Activated T-helper 1 cell treated with anti-CD3 and anti-CD28 coated beads, Interleukin-12 subunit alpha, Interleukin-12 subunit beta, Interleukin-2, Interleukin-4 antibody, amounts not matched to agents 30 ng/mL and 10 ng/mL and 1 ng/mL, durations not matched to agents 14 hours and 24 hours and 36 hours (primary cell): ENCODE measurements around the gene APBA3. TPM values are rescaled to one million over a fixed set of nuclear protein-coding genes. Genes with fewer than 3 reads are reported as not detected.

Experiments used
- DNase-seq: peaks from one replicate; pipeline ENCODE4 v3.0.0; 2021; ENCODE audit warnings: low spot score
- H3K27ac Mint-ChIP-seq: one replicate; pipeline ENCODE4 v1.8.0; 2021; ENCODE audit warnings: mild to moderate bottlenecking, mixed read lengths
- H3K27me3 Mint-ChIP-seq: one replicate; pipeline ENCODE4 v1.8.0; 2022; ENCODE audit warnings: mild to moderate bottlenecking, moderate library complexity, mixed read lengths; ENCODE audit not compliant: insufficient read depth
- H3K36me3 Mint-ChIP-seq: one replicate; pipeline ENCODE4 v1.8.0; 2021; ENCODE audit warnings: low read depth, mixed read lengths
- H3K4me1 Mint-ChIP-seq: one replicate; pipeline ENCODE4 v1.8.0; 2021; ENCODE audit warnings: low read depth, mixed read lengths
- H3K4me3 Mint-ChIP-seq: one replicate; pipeline ENCODE4 v1.8.0; 2021; ENCODE audit warnings: mild to moderate bottlenecking, moderate library complexity, mixed read lengths
- H3K9me3 Mint-ChIP-seq: one replicate; pipeline ENCODE4 v1.8.0; 2021; ENCODE audit warnings: mixed read lengths
- intact Hi-C: fragments of 100-400 bp; cut with micrococcal nuclease; formaldehyde crosslinking; loops from one replicate; pipeline ENCODE4 v1.15.1; 2024
- total RNA-seq: library from RNA; stranded (reverse); gene quantifications from 2 replicates; pipeline ENCODE4 v1.2.3, GENCODE V29; 2022

The APBA3 gene
- total RNA-seq, 1 donor from 2014 or later, result 48.9 TPM

GRCh38 chr19:3746371-3747056 lies 15.0 kb downstream of the APBA3 start:
- no peaks in the 10 kb centered on the region for H3K4me1 Mint-ChIP-seq
- H3K4me3 Mint-ChIP-seq, result no peak overlapping the region
- H3K9me3 Mint-ChIP-seq, result no peaks in the 10 kb centered on the region
- H3K27me3 Mint-ChIP-seq, result no peaks in the 10 kb centered on the region
- DNase-seq, result no peak
- H3K36me3 Mint-ChIP-seq, result peaks cover 11% of the 10 kb centered on the region
- intact Hi-C loops, result no loop called here
- no peak overlapping the region for H3K27ac Mint-ChIP-seq

GRCh38 chr19:3745363-3746045 lies 16.0 kb downstream of the APBA3 start:
- H3K27ac Mint-ChIP-seq, result no peak overlapping the region
- DNase-seq, result no peak
- no peaks in the 10 kb centered on the region for H3K9me3 Mint-ChIP-seq
- H3K36me3 Mint-ChIP-seq, result peaks cover 7% of the 10 kb centered on the region
- H3K4me1 Mint-ChIP-seq, result no peaks in the 10 kb centered on the region
- intact Hi-C loops, result no loop called here
- H3K27me3 Mint-ChIP-seq, result no peaks in the 10 kb centered on the region
- no peak overlapping the region for H3K4me3 Mint-ChIP-seq

- Mint-ChIP-seq H3K27ac (no peak overlapping the region), H3K27me3 (no peaks in the 10 kb centered on the region), H3K4me3 (no peak overlapping the region), H3K9me3 (no peaks in the 10 kb centered on the region), H3K36me3 (no peaks in the 10 kb centered on the region), H3K4me1 (no peaks in the 10 kb centered on the region)
- no peak for DNase-seq
- intact Hi-C loops, result no loop called here
These were observed 18.0 kb downstream of the APBA3 start for GRCh38 chr19:3743486-3743885.

- Mint-ChIP-seq H3K27me3 (no peaks in the 10 kb centered on the region), H3K9me3 (no peaks in the 10 kb centered on the region), H3K4me1 (no peaks in the 10 kb centered on the region), H3K36me3 (no peaks in the 10 kb centered on the region), H3K27ac (no peak overlapping the region), H3K4me3 (no peak overlapping the region)
- no peak for DNase-seq
- intact Hi-C loops, result no loop called here
These were observed 21.1 kb downstream of the APBA3 start for GRCh38 chr19:3740431-3740830.

- Mint-ChIP-seq H3K9me3 (no peaks in the 10 kb centered on the region), H3K27me3 (no peaks in the 10 kb centered on the region), H3K27ac (no peak overlapping the region), H3K4me3 (no peak overlapping the region), H3K4me1 (no peaks in the 10 kb centered on the region), H3K36me3 (no peaks in the 10 kb centered on the region)
- intact Hi-C loops, result no loop called here
- DNase-seq, result no peak
These were observed 22.8 kb downstream of the APBA3 start for GRCh38 chr19:3738477-3739220.

GRCh38 chr19:3737487-3738205 lies 23.8 kb downstream of the APBA3 start:
- Mint-ChIP-seq H3K4me1 (no peaks in the 10 kb centered on the region), H3K9me3 (no peaks in the 10 kb centered on the region), H3K27ac (no peak overlapping the region), H3K36me3 (no peaks in the 10 kb centered on the region), H3K4me3 (no peak overlapping the region), H3K27me3 (peaks cover 1% of the 10 kb centered on the region)
- no peak for DNase-seq
- intact Hi-C loops, result no loop called here

- Mint-ChIP-seq H3K9me3 (no peaks in the 10 kb centered on the region), H3K27me3 (peaks cover 1% of the 10 kb centered on the region), H3K36me3 (no peaks in the 10 kb centered on the region), H3K4me3 (no peak overlapping the region), H3K27ac (no peak overlapping the region), H3K4me1 (no peaks in the 10 kb centered on the region)
- intact Hi-C loops, result no loop called here
- DNase-seq, result no peak
These were observed 25.3 kb downstream of the APBA3 start for GRCh38 chr19:3736106-3736724.

GRCh38 chr19:3734310-3734600 lies 27.2 kb downstream of the APBA3 start:
- intact Hi-C loops, result no loop called here
- DNase-seq, result no peak
- H3K36me3 Mint-ChIP-seq, result no peaks in the 10 kb centered on the region
- H3K27ac Mint-ChIP-seq, result no peak overlapping the region
- H3K27me3 Mint-ChIP-seq, result peaks cover 1% of the 10 kb centered on the region
- no peaks in the 10 kb centered on the region for H3K4me1 Mint-ChIP-seq
- H3K4me3 Mint-ChIP-seq, result no peak overlapping the region
- no peaks in the 10 kb centered on the region for H3K9me3 Mint-ChIP-seq

GRCh38 chr19:3733549-3734309 lies 27.8 kb downstream of the APBA3 start:
- no peaks in the 10 kb centered on the region for H3K4me1 Mint-ChIP-seq
- no peaks in the 10 kb centered on the region for H3K36me3 Mint-ChIP-seq
- intact Hi-C loops, result no loop called here
- H3K27me3 Mint-ChIP-seq, result peaks cover 1% of the 10 kb centered on the region
- H3K9me3 Mint-ChIP-seq, result no peaks in the 10 kb centered on the region
- H3K27ac Mint-ChIP-seq, result no peak overlapping the region
- no peak for DNase-seq
- H3K4me3 Mint-ChIP-seq, result no peak overlapping the region

GRCh38 chr19:3732108-3732507 lies 29.4 kb downstream of the APBA3 start:
- Mint-ChIP-seq H3K27ac (no peak overlapping the region), H3K4me3 (no peak overlapping the region), H3K27me3 (peaks cover 1% of the 10 kb centered on the region), H3K4me1 (no peaks in the 10 kb centered on the region), H3K36me3 (no peaks in the 10 kb centered on the region), H3K9me3 (no peaks in the 10 kb centered on the region)
- no peak for DNase-seq
- intact Hi-C loops, result no loop called here

GRCh38 chr19:3730457-3730958 lies 31.0 kb downstream of the APBA3 start:
- intact Hi-C loops, result no loop called here
- Mint-ChIP-seq H3K4me3 (no peak overlapping the region), H3K9me3 (no peaks in the 10 kb centered on the region), H3K36me3 (no peaks in the 10 kb centered on the region), H3K27ac (no peak overlapping the region), H3K27me3 (peaks cover 1% of the 10 kb centered on the region), H3K4me1 (no peaks in the 10 kb centered on the region)
- DNase-seq, result no peak
